Tibial artery (tissue), 4 donors: ENCODE data around the gene DNAJC27.

ENCODE experiments used
- DNase-seq, 2 donors: peaks; one replicate each; pipeline ENCODE4 v3.0.0-alpha.2; 2019
- H3K27ac ChIP-seq, 2 donors: fragments of 200-600 bp; sonication (generic) in 1 of 2; 1 replicate in 1 of 2; 2 replicates in 1 of 2; pipeline ENCODE4 v1.5.1; 2018 to 2019; ENCODE audit warnings: mild to moderate bottlenecking in 1 of 2
- H3K27me3 ChIP-seq, 2 donors: fragments of 200-600 bp; sonication (generic) in 1 of 2; one replicate each; pipeline versions ENCODE4 v1.5.1 to v1.6.0; 2016 to 2019
- H3K36me3 ChIP-seq, 3 donors: fragments of 200-600 bp; sonication (generic) in 2 of 3; one replicate each; pipeline ENCODE4 v1.5.1; 2016 to 2019; ENCODE audit warnings: mild to moderate bottlenecking in 2 of 3
- H3K4me1 ChIP-seq, 4 donors: fragments of 200-600 bp; sonication (generic) in 2 of 4; 1 replicate in 3 of 4; 2 replicates in 1 of 4; pipeline ENCODE4 v1.5.1; 2016 to 2019
- H3K4me3 ChIP-seq, 2 donors: fragments of 200-600 bp; sonication (generic) in 1 of 2; 1 replicate in 1 of 2; 2 replicates in 1 of 2; pipeline ENCODE4 v1.5.1; 2018 to 2019; ENCODE audit warnings: mild to moderate bottlenecking in 2 of 2
- H3K9me3 ChIP-seq, 3 donors: fragments of 200-600 bp; sonication (generic) in 1 of 3; one replicate each; pipeline ENCODE4 v1.5.1; 2016 to 2019
- intact Hi-C: fragments of 100-400 bp; cut with DNase I; formaldehyde crosslinking; loops from one replicate; pipeline ENCODE4 v1.15.0; 2023; ENCODE audit warnings: low total_unique reads
- TF ChIP-seq, protein P1 (sequence below), 2 experiments: fragments of 200-600 bp in 1 of 2; fragments of 450-650 bp in 1 of 2; IDR thresholded peaks; one replicate each; pipeline ENCODE4 v1.5.1; 2017 to 2019; ENCODE audit warnings: antibody characterized with exemption in 2 of 2, mild to moderate bottlenecking in 1 of 2, moderate library complexity in 1 of 2

DNAJC27 gene

DNA sequence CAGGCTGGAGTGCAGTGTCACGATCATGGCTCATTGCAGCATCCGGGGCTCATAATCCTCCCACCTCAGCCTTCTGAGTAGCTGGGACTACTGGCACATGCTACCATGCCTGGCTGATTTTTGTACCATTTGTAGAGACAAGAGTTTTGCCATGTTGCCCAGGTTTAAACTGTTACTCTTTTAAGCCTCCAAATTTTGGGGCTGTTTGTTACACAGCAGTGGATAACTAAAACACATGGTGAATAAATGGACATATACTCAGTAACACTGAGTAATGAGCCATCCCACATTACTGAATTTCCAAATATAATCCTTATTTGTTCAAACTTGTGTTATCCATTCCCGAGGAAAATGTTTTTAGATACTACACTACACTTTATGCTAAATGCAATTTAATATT lies 61.5 kb downstream of the DNAJC27 start:
- Histone ChIP-seq H3K36me3 (peaks cover 0 to 19% (median 0%) of the 10 kb centered on the region in 3 donors), H3K27ac (no peak overlapping the region), H3K4me3 (no peak overlapping the region), H3K27me3 (no peaks in the 10 kb centered on the region), H3K9me3 (no peaks in the 10 kb centered on the region), H3K4me1 (peaks cover 0 to 22% (median 4%) of the 10 kb centered on the region in 4 donors)
- intact Hi-C loops = no loop called here
- TF ChIP-seq, protein P1, sequence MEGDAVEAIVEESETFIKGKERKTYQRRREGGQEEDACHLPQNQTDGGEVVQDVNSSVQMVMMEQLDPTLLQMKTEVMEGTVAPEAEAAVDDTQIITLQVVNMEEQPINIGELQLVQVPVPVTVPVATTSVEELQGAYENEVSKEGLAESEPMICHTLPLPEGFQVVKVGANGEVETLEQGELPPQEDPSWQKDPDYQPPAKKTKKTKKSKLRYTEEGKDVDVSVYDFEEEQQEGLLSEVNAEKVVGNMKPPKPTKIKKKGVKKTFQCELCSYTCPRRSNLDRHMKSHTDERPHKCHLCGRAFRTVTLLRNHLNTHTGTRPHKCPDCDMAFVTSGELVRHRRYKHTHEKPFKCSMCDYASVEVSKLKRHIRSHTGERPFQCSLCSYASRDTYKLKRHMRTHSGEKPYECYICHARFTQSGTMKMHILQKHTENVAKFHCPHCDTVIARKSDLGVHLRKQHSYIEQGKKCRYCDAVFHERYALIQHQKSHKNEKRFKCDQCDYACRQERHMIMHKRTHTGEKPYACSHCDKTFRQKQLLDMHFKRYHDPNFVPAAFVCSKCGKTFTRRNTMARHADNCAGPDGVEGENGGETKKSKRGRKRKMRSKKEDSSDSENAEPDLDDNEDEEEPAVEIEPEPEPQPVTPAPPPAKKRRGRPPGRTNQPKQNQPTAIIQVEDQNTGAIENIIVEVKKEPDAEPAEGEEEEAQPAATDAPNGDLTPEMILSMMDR (IDR thresholded peaks at IDR 0.05) = no peak
- DNase-seq = peak in 1 of 2 donors; percentile 5

DNA sequence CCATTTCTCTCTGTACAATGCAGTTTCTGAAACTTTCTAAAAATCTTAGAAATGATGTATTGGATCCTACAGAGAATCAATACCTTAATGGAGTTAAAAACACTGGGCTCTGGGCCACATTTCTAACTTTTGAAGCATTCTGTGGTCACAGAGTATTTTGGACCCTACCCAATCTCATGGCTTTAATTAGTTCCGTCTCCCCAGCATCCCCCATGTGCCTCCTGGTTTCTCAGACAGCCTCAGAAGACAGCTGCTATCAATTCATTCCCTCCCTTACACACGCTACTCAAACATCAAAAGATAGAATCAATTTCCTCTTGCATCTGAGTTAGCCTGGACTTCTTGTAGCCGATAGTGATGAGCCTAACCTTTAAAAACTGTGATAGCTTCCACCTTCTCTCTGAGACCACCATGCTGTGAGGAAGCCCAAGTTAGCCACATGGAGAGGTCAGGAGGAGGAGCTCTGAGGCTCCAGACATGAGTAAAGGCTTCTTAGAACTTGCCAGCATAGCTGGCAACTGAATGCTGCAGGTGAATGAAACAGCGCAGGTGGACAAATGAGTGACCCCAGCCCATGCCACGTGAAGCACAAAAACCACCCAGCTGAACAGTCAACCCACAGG lies 62.1 kb downstream of the DNAJC27 start:
- Histone ChIP-seq H3K27me3 (no peaks in the 10 kb centered on the region), H3K4me1 (peaks cover 0 to 16% (median 4%) of the 10 kb centered on the region in 4 donors), H3K9me3 (no peaks in the 10 kb centered on the region), H3K36me3 (peaks cover 0 to 14% (median 3%) of the 10 kb centered on the region in 3 donors), H3K4me3 (no peak overlapping the region), H3K27ac (no peak overlapping the region)
- peak in 1 of 2 donors; percentile 15 for DNase-seq
- TF ChIP-seq, protein P1 (IDR thresholded peaks at IDR 0.05) = no peak
- intact Hi-C loops = no loop called here

GRCh38 chr2:24908461-24908901 lies 63.3 kb downstream of the DNAJC27 start:
- H3K4me1 ChIP-seq = peaks cover 0 to 6% (median 0%) of the 10 kb centered on the region in 4 donors
- peaks cover 0 to 14% (median 5%) of the 10 kb centered on the region in 3 donors for H3K36me3 ChIP-seq
- peak in 1 of 2 donors; percentile 39 for DNase-seq
- intact Hi-C loops = no loop called here
- H3K4me3 ChIP-seq = no peak overlapping the region
- TF ChIP-seq, protein P1 (IDR thresholded peaks at IDR 0.05) = no peak
- H3K27me3 ChIP-seq = no peaks in the 10 kb centered on the region
- H3K9me3 ChIP-seq = no peaks in the 10 kb centered on the region
- no peak overlapping the region for H3K27ac ChIP-seq

DNA sequence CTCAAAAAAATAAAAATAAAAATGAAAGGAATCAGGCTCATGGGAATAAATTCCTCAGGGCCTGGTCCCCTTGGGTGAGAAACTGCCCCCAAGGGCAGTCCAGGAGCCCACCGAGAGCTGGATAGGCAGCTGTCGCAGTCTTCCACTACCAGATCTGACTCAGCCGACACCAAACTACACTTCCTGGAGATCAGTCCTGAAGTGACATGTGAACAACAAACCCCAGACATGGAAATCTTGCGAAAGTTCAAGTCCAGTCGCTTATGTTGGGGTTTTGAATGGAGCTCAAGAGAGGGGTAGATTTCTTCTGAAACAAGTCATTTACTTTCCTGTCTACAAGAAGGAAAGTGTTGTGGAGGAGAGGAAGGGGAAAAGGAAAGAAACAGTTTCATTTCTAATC lies 64.6 kb downstream of the DNAJC27 start:
- H3K36me3 ChIP-seq = peaks cover 0 to 28% (median 5%) of the 10 kb centered on the region in 3 donors
- H3K27ac ChIP-seq = no peak overlapping the region
- no peaks in the 10 kb centered on the region for H3K4me1 ChIP-seq
- TF ChIP-seq, protein P1 (IDR thresholded peaks at IDR 0.05) = no peak
- peak in 1 of 2 donors; percentile 34 for DNase-seq
- intact Hi-C loops = no loop called here
- H3K4me3 ChIP-seq = no peak overlapping the region
- no peaks in the 10 kb centered on the region for H3K9me3 ChIP-seq
- H3K27me3 ChIP-seq = no peaks in the 10 kb centered on the region

DNA sequence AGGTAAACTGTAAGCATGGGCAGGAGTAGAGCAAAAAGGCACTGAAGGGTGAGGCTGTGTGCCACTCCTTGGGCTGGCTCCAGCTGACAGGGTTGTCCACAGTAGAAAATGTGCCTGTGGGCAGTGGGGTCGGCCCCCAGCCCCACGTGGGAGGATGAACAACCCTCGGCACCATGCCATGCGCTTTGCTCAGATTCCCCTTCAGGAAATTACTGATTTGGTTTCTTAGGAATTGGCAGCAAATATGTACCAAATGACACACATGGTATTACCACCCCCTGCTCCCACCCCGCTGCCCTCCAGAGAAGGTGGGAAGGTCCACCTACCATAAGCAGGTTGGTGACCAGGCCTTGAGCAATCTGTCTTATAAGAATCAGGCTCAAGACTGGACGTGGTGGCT lies 65.3 kb downstream of the DNAJC27 start:
- Histone ChIP-seq H3K36me3 (peaks cover 0 to 29% (median 5%) of the 10 kb centered on the region in 3 donors), H3K27me3 (no peaks in the 10 kb centered on the region), H3K27ac (no peak overlapping the region), H3K9me3 (no peaks in the 10 kb centered on the region), H3K4me3 (no peak overlapping the region), H3K4me1 (no peaks in the 10 kb centered on the region)
- TF ChIP-seq, protein P1 (IDR thresholded peaks at IDR 0.05) = no peak
- intact Hi-C loops = no loop called here
- DNase-seq = no peak
